Fibroblast of the aortic adventitia (primary cell): ENCODE data around the gene FMN1. TPM values are rescaled to one million over a fixed set of nuclear protein-coding genes. Genes with fewer than 3 reads are reported as not detected.
"Not testable (repeated sequence)": the region's sequence is repeated elsewhere in the genome, so short reads cannot be mapped to it uniquely, and the experiment has no call there.

Experiments
- DNase-seq: peaks from one replicate; pipeline ENCODE4 v3.0.0-alpha.2; 2010; ENCODE audit warnings: low read depth
- H3K4me3 ChIP-seq: 2 replicates; pipeline ENCODE4 v1.5.1; 2011; ENCODE audit warnings: low read depth, mild to moderate bottlenecking, control low read depth, low read length, moderate library complexity
- CTCF ChIP-seq: IDR thresholded peaks from 2 replicates; pipeline ENCODE4 v1.5.1; 2011; ENCODE audit warnings: mild to moderate bottlenecking, low read length, control low read depth, inconsistent platforms; ENCODE audit not compliant: insufficient read depth
- total RNA-seq: library from RNA; depleted of rRNA; stranded (reverse); fragments of >200 nt; gene quantifications from 2 replicates; pipeline ENCODE4 v1.2.3, GENCODE V29; 2012; ENCODE audit warnings: low replicate concordance

FMN1 gene
- total RNA-seq, 1 donor = 1.1 TPM

GRCh38 chr15:32853592-32853991 is 340.9 kb downstream of the FMN1 start:
- no peak for TF ChIP-seq CTCF
- DNase-seq = no peak
- H3K4me3 ChIP-seq = no peak overlapping the region

GRCh38 chr15:32852771-32853170 is 341.7 kb downstream of the FMN1 start:
- no peak for TF ChIP-seq CTCF
- no peak for DNase-seq
- no peak overlapping the region for H3K4me3 ChIP-seq

- H3K4me3 ChIP-seq = no peak overlapping the region
- no peak for TF ChIP-seq CTCF
- DNase-seq = no peak
Measured at GRCh38 chr15:32852017-32852416, 342.5 kb downstream of the FMN1 start.

- H3K4me3 ChIP-seq = no peak overlapping the region
- no peak for TF ChIP-seq CTCF
- peak; percentile 98 for DNase-seq
Measured at GRCh38 chr15:32851572-32851971, 342.9 kb downstream of the FMN1 start.

GRCh38 chr15:32849769-32850668 is 344.5 kb downstream of the FMN1 start:
- peak; percentile 99 for DNase-seq
- TF ChIP-seq CTCF = no peak

GRCh38 chr15:32846671-32847070 is 347.8 kb downstream of the FMN1 start:
- H3K4me3 ChIP-seq, DNase-seq: not testable (repeated sequence)

More at GRCh38 chr15:32849769-32850668, 344.5 kb downstream of the FMN1 start:
- H3K4me3 ChIP-seq = no peak overlapping the region

- DNase-seq = peak; percentile 72
- TF ChIP-seq CTCF = peak; percentile 66
- no peak overlapping the region for H3K4me3 ChIP-seq
Measured at GRCh38 chr15:32844118-32844711, 350.3 kb downstream of the FMN1 start.
